DLD1 (cell line): ENCODE data around the gene NR2E3.

Experiments used
- in situ Hi-C: cut with HindIII; loops from 2 replicates; pipeline ENCODE4 v1.10.0; 2017; ENCODE audit warnings: low sequenced_read_pairs

The NR2E3 gene

DNA sequence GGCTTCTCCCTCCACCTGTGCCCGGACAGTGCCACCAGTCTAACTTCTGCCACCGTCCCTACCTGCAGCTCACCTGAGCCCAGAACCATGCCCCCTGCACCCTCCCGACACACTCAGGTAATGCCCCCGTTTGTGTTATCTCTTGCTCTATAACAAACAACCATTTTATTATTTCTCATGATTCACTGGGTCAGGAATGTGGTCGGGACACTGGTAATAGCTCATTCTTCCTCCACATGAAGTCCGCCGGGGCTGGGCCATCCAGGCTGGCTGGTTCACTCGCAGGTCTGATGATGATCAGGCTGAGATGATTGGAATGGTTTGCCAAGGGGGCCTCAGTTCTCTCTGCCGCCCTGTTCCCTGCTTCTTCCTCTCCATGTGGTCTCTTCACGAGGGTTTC, 20.3 kb upstream of the NR2E3 start:
- in situ Hi-C loops = no loop called here

DNA sequence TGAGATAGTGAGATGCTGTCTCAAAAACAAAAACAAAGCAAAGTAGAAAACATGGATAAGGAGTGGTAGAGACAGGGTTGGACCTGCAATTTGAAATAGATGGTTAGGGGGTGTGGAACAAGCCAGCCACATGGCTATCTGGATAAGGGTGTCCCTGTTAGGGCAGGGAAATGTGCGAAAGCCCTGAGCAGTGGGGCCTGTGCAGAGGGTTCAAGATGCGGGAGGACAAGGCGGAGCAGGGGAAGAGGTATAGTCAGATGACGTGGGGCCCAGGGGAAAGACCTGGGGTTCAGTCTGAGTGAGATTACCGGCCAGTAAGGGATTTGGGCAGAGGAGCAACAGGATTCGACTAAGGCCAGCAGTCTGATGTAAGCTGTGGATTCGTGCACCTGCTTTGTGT, 18.4 kb upstream of the NR2E3 start:
- in situ Hi-C loops = no loop called here

DNA sequence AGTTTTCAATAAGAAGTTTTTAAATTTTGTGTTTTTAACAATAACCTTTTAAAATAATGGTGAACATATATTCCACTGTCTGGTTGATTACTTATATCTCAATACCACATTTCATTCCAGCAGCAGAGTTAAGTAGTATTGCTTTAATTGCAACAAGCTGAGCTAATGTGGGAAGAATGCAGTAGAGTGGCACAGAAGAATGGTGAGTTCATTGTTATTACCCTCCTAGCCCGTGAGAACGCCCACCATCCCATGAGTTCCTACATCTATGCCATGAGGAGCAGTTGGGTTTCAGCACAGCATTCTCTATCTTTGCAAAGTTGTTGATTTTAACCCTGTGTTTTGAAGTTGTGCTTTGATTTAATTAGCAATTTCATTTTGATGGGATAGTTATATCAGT, 17.8 kb upstream of the NR2E3 start:
- in situ Hi-C loops = no loop called here

GRCh38 chr15:71798641-71799040, 11.7 kb upstream of the NR2E3 start:
- in situ Hi-C loops = no loop called here

DNA sequence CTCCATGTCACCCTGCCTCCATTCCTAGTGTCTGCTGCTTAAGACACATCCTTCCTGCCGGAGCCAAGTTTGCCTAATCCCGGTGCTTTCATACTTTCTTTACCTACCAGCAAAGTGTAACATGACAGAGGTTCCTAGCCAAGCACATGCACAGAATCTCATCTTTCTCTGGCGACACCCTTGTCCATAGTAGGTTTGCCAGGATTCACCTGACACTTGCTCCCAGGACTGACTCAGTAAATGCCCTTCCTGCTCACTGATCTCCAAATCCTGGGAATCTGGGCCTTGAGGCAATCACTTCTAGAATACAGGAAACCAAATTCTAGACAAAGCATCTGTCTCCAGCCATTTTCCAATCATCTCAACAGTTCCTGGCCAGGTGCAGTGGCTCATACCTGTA, 10.2 kb upstream of the NR2E3 start:
- in situ Hi-C loops = no loop called here

- in situ Hi-C loops = no loop called here
Measured at GRCh38 chr15:71800835-71801745, 9.3 kb upstream of the NR2E3 start.

DNA sequence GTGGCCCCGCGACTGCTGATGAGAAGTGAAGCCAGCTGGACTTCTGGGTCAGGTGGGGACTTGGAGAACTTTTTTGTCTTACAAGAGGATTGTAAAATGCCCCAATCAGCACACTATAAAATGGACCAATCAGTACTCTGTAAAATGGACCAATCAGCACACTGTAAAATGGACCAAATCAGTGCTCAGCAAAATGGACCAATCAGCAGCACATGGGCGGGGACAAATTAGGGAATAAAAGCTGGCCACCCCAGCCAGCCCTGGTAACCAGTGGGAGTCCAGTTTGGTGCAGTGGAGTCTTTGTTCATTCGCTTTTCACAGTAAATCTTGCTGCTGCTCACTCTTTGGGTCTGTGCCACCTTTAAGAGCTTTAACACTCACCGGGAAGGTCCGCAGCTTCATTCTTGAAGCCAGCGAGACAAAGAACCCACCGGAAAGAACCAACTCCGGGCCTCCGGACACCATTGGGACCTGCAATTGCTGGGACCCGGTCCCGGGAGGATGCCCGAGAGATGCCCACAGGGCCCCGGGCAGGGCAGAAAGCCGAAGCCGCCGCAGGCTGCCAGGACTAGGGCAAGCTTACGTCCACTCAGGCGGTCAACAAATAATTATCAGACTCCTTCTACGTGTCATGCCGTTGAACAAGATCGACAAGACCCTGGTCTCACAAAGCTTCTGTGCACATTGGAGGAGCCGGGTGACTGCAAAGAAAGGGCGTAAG, 8.3 kb upstream of the NR2E3 start:
- in situ Hi-C loops = no loop called here

GRCh38 chr15:71802770-71803169, 7.6 kb upstream of the NR2E3 start:
- in situ Hi-C loops = no loop called here

DNA sequence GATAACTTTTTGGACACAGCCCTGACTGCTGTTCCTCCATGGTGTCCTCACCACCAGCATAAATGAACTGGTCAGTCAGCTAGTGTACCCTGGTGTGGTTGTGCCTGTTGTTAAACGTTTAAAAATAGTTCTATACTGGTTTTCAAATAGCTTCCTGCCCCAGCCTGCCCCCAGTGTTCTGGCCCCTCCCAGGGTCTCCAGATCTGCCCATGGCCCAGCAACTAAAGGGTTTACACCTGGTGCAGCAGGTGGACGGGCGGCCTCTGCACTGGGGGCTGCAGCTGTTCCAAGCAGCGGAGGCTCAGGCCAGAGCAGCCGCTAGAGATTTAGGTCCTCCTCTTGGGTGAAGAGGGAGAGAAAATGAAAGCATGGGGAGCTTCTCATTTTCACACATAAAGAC, 6.1 kb upstream of the NR2E3 start:
- in situ Hi-C loops = no loop called here

GRCh38 chr15:71804695-71805470, 5.5 kb upstream of the NR2E3 start:
- in situ Hi-C loops = no loop called here

- in situ Hi-C loops = no loop called here
Measured at GRCh38 chr15:71806452-71806931, 3.9 kb upstream of the NR2E3 start.

DNA sequence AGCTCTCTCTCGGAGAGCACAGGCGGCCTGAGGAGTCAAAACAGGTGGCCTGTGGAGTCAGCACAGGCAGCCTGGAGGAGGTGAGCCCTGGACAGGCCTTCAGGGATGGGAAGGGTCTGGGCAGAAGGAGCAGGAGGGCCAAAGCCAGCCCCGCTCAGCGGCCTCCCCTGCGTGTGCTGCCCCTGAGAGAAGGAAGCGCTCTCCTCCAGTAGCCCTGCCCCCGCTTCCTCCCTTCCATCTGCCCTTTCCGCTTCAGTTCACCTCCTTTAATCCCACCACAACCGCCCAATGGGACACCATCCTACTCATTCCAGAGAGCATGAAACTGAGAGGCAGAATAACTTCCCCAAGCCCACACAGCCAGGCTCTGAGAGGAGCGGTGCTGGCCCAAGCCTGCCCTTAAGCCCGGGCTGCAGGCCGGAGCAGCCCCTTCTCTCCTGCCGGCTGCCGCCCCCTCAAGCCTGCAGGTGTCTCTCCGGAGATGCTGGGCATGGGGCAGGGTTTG, 3.2 kb upstream of the NR2E3 start:
- in situ Hi-C loops = no loop called here

DNA sequence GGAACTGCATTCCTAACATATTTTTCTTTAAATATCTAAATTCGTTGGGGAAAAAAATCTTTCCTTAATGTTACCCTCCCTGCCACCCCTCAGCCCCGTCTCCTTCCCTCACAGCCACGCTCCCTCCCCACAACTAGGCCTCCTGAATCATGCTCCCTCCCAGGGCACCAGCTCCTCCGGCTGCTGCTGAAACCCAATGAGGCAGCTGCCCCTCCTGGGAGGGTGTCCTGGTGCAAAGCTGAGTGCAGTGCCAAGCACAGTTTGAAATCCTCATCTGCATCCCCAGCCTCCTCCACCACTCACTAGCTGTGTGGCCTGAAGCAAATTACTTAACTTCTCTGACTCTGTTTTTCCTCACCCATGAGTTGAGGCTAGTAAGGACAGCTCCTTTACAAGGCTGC, 2.7 kb upstream of the NR2E3 start:
- in situ Hi-C loops = no loop called here

- in situ Hi-C loops = no loop called here
Measured at GRCh38 chr15:71808311-71809020, 1.9 kb upstream of the NR2E3 start.

GRCh38 chr15:71809346-71809745, 1.0 kb upstream of the NR2E3 start:
- in situ Hi-C loops = no loop called here

DNA sequence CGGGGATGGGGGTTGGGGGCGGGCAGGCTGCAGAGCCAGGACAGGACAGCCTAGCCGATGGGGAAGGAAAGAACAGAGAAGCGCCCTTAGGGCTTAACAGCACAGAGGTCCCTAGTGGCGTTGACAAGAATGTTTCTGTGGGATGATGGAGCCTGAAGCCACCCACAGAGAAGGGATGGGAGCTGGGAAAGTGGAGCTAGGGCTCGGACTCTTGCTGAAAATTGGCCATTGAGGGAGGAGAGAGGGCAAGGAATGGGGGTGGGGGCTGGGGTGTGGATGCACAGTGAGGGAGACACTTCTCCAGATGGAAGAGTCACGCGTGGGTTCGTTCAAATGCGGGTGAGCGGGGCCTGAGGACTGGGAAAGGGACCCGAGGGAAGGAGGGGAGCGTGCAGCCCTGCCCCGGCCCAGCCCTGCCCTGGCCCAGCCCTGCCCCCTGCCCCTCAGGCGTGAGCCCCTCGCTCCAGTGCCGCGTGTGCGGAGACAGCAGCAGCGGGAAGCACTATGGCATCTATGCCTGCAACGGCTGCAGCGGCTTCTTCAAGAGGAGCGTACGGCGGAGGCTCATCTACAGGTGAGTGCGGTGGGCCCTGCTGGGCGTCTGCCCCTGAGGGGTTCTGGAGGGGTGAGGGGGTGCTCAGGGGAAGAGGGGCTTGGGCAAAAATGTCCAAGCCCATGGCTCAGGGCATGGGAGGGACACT, 832 bp downstream of the NR2E3 start:
- in situ Hi-C loops = no loop called here

GRCh38 chr15:71811752-71812735, 1.7 kb downstream of the NR2E3 start:
- in situ Hi-C loops = no loop called here

DNA sequence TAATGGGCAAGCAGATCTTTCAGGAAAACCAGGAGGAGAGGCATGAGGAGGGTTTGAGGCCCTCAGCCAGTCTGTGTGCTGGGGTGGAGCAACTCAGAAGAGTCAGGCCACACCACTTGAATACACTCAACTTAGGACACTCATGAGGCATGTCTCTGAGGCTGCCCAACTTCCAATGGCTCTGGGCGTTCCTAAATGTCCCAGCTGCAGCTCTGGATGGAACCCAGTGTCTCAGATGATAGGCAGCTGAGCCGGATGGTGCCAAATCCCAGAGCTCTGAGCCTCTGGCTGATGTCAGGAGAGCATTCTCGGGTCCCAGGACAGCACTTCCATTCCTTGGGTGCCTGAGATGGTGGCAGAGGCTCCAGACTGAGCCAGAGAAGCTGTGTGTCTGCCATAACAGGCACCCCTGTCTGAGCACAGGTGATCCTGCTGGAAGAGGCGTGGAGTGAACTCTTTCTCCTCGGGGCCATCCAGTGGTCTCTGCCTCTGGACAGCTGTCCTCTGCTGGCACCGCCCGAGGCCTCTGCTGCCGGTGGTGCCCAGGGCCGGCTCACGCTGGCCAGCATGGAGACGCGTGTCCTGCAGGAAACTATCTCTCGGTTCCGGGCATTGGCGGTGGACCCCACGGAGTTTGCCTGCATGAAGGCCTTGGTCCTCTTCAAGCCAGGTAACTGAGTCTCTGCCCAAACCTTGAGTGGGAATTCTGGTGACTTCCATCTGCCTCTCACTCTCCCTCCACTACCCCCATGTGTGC, 2.8 kb downstream of the NR2E3 start:
- in situ Hi-C loops = no loop called here
